AG04449 (cell line): Measurements from ENCODE around the gene TMPRSS12.

Experiments
- CTCF ChIA-PET: fragments of 350-600 bp; formaldehyde crosslinking; extraction: SDS; loops from one replicate; lab custom pipeline; 2021; ENCODE audit warnings: antibody characterized with exemption; lab: Yijun Ruan, JAX
- POLR2A ChIA-PET: fragments of 400-600, 350-600 bp; formaldehyde crosslinking; extraction: SDS; loops from one replicate; lab custom pipeline; 2020; ENCODE audit warnings: antibody characterized with exemption, inconsistent platforms; lab: Yijun Ruan, JAX
- DNase-seq: peaks from one replicate; pipeline ENCODE4 v3.0.0-alpha.2; 2010; ENCODE audit warnings: low read depth, low spot score
- H3K4me3 ChIP-seq: 2 replicates; pipeline ENCODE4 v1.5.1; 2011; ENCODE audit warnings: low read depth, mild to moderate bottlenecking, control low read depth, low read length
- TF ChIP-seq, protein P1 (sequence below): IDR thresholded peaks from one replicate; pipeline ENCODE4 v1.5.1; 2011; ENCODE audit warnings: mild to moderate bottlenecking, moderate library complexity, low read length, control low read depth, inconsistent platforms; ENCODE audit not compliant: insufficient read depth; ENCODE audit errors: missing control alignments

Gene TMPRSS12

DNA sequence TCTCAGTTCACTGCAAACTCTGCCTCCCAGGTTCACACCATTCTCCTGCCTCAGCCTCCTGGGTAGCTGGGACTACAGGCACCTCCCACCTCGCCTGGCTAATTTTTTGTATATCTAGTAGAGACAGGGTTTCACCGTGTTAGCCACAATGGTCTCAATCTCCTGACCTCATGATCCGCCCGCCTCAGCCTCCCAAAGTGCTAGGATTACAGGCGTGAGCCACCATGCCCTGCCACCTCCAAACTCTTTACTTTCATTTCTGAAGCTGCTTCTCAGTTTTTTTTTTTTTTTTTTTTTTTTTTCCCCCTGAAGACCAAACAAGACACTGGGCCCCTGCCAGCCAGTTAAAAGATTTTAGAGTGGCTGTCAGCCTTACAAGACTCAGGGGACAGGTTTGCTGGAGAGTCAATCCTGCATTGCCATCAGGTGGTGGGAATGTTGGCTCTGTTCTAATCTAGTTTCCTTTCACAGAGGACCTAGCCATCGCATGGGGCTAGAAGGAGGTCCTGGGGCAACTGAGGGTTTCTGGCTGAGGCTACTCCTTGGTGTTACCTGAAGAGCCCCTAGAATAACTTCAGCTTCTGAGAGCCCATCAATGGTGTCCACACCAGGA lies 72.3 kb downstream of the TMPRSS12 start:
- ChIA-PET CTCF (interaction anchor here (0.9 to 1.2 kb wide), 2 partner anchors 10 to 26 kb away, joined by 3 read pairs; no protein-coding TSS in a partner anchor), POLR2A (no interaction called here)
- no peak for DNase-seq

GRCh38 chr12:50916292-50916691 lies 73.6 kb downstream of the TMPRSS12 start:
- ChIA-PET CTCF (no interaction called here), POLR2A (interaction anchor here (0.6 kb wide), 1 partner anchor 137 kb away, joined by 3 read pairs; no protein-coding TSS in a partner anchor)
- no peak overlapping the region for H3K4me3 ChIP-seq
- TF ChIP-seq, protein P1, sequence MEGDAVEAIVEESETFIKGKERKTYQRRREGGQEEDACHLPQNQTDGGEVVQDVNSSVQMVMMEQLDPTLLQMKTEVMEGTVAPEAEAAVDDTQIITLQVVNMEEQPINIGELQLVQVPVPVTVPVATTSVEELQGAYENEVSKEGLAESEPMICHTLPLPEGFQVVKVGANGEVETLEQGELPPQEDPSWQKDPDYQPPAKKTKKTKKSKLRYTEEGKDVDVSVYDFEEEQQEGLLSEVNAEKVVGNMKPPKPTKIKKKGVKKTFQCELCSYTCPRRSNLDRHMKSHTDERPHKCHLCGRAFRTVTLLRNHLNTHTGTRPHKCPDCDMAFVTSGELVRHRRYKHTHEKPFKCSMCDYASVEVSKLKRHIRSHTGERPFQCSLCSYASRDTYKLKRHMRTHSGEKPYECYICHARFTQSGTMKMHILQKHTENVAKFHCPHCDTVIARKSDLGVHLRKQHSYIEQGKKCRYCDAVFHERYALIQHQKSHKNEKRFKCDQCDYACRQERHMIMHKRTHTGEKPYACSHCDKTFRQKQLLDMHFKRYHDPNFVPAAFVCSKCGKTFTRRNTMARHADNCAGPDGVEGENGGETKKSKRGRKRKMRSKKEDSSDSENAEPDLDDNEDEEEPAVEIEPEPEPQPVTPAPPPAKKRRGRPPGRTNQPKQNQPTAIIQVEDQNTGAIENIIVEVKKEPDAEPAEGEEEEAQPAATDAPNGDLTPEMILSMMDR, result no peak
- DNase-seq, result no peak

More for the DNA sequence above, 72.3 kb downstream of the TMPRSS12 start:
- TF ChIP-seq, protein P1, result no peak
- H3K4me3 ChIP-seq, result no peak overlapping the region

- H3K4me3 ChIP-seq, result no peak overlapping the region
- POLR2A ChIA-PET, result no interaction called here
- DNase-seq, result no peak
- CTCF ChIA-PET, result no interaction called here
- TF ChIP-seq, protein P1, result no peak
Observed at GRCh38 chr12:50918584-50919316, 76.0 kb downstream of the TMPRSS12 start.

DNA sequence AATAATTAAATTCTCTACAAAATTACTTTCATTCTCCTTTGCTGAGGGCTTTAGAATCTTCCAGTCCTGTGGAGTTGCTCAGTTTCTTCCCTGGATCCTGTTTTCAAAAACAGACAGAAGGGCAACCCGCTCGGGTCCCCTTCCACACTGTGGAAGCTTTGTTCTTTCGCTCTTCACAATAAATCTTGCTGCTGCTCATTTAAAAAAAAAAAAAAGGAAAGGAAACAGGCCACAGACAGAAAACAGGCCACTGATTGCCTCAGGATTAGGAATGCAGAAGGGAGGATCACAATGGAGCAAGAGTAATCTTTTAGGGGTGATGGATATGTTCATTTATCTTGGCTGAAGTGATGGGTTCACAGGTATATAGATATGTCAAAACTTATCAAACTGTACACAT lies 80.1 kb downstream of the TMPRSS12 start:
- ChIA-PET POLR2A (no interaction called here), CTCF (interaction anchor here (1.6 kb wide), 1 partner anchor 64 kb away, joined by 5 read pairs; no protein-coding TSS in a partner anchor)
- H3K4me3 ChIP-seq, result no peak overlapping the region
- TF ChIP-seq, protein P1, result no peak
- no peak for DNase-seq

DNA sequence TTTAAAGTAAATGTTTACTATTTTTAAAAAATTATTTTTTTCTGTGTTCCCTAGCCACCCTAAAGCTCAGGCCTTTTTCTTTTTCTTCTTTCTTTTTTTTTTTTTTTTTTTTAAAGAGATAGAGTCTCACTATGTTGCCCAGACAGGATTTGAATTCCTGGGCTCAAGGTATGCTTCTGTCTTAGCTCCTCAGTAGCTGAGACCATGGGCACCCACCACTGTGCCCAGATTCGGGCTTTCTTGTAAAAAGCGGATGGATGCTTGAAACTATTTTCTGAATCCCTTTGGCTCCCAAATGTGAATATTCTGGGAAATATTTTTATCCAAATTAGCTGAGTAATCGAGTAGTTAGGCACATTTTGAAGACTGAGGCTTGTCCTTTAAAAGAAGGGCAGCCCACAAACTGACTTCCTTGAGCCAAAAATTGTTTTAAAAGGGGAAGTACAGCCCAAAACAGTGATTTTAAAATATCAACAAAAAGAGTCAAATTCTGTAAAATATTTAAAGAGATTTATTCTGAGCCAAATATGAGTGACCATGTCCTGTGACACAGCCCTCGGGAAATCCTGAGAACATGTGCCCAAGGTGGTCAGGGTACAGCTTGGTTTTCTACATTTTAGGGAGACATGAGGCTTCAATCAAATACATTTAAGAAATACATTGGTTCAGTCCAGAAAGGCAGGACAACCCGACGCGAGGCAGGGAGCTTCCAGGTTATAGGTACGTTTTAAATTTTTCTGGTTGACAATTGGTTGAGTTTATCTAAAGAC lies 80.8 kb downstream of the TMPRSS12 start:
- ChIA-PET POLR2A (no interaction called here), CTCF (no interaction called here)
- DNase-seq, result no peak
- TF ChIP-seq, protein P1, result no peak
- no peak overlapping the region for H3K4me3 ChIP-seq

DNA sequence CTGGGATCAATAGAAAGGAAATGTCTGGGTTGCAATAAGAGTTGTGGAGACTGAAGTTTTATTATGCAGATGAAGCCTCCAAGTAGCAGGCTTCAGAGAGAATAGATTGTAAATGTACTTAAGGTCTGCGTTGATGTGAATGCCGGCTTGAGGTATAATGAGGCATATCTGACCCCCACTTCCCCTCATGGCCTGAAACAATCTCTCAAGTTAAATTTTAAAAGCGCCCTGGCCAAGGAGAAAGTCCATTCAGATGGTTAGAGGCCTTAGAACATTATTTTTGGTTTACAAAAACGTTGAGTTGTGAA lies 81.4 kb downstream of the TMPRSS12 start:
- TF ChIP-seq, protein P1, result no peak
- CTCF ChIA-PET, result no interaction called here
- DNase-seq, result no peak
- POLR2A ChIA-PET, result no interaction called here
- H3K4me3 ChIP-seq, result peak overlapping the region; percentile 44
